ENCODE measurements around the gene GATA2.

Gene GATA2

DNA sequence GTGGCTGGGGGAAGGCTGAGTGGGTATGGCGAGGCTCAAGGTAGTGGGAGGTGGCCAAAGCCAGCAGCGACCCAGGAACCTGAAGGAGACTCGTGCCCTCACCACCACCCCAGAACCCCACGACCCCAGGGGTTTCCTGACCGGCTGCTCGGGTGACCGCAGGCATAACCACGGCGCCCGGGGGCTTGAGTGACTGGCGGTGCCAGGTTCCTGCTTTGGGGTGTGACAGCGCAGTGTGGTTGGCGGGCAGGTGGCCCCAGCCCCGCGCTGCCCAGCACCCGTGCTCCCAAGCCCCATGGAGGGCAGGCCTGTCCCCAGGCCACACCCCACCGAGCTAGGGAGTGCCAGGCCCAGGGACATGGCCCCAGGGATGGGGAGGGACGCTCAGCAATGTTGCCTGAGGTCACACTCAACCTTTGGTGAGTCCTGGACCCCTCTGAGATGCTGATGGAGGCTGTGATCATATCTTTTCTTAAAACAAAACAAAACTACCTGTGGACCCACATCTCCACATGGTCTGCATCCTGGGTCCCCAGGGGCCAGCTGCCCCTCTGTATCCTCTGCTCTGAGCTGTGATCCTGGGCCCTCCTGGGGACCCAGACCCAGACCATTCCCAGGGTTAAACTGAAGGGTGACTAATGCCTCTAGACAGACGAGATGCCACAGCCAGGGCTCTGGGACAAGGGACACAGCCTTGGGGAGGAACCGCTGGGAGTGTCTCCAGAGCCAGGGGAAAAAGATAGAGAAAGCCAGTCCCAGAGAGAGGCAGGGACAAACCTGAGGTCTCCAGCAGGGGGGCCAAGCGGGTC lies 39.3 kb downstream of the GATA2 start:
- Histone ChIP-seq H3K27me3 (replicated peaks; ENCODE audit: control insufficient read depth, insufficient read depth, low read length) (peaks cover 1% of the 10 kb centered on the region; the same call in 1 of the 2 replicates), H3K36me3 (ENCODE audit: control insufficient read depth, insufficient read depth, low read length) (no peaks in the 10 kb centered on the region), H3K4me3 (replicated peaks; ENCODE audit: low read depth, low read length) (no peak overlapping the region)
- TF ChIP-seq, protein P1, sequence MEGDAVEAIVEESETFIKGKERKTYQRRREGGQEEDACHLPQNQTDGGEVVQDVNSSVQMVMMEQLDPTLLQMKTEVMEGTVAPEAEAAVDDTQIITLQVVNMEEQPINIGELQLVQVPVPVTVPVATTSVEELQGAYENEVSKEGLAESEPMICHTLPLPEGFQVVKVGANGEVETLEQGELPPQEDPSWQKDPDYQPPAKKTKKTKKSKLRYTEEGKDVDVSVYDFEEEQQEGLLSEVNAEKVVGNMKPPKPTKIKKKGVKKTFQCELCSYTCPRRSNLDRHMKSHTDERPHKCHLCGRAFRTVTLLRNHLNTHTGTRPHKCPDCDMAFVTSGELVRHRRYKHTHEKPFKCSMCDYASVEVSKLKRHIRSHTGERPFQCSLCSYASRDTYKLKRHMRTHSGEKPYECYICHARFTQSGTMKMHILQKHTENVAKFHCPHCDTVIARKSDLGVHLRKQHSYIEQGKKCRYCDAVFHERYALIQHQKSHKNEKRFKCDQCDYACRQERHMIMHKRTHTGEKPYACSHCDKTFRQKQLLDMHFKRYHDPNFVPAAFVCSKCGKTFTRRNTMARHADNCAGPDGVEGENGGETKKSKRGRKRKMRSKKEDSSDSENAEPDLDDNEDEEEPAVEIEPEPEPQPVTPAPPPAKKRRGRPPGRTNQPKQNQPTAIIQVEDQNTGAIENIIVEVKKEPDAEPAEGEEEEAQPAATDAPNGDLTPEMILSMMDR (IDR thresholded peaks at IDR 0.05; ENCODE audit: insufficient read depth, low read length, poor library complexity, severe bottlenecking), result no peak
- no peak for DNase-seq (ENCODE audit: extremely low read depth, insufficient read length)

GRCh38 chr3:128452678-128453275 lies 40.2 kb downstream of the GATA2 start:
- peaks cover 1% of the 10 kb centered on the region; the same call in 1 of the 2 replicates for H3K27me3 ChIP-seq (replicated peaks; ENCODE audit: control insufficient read depth, insufficient read depth, low read length)
- no peak for DNase-seq (ENCODE audit: extremely low read depth, insufficient read length)
- TF ChIP-seq, protein P1 (IDR thresholded peaks at IDR 0.05; ENCODE audit: insufficient read depth, low read length, poor library complexity, severe bottlenecking), result no peak

DNA sequence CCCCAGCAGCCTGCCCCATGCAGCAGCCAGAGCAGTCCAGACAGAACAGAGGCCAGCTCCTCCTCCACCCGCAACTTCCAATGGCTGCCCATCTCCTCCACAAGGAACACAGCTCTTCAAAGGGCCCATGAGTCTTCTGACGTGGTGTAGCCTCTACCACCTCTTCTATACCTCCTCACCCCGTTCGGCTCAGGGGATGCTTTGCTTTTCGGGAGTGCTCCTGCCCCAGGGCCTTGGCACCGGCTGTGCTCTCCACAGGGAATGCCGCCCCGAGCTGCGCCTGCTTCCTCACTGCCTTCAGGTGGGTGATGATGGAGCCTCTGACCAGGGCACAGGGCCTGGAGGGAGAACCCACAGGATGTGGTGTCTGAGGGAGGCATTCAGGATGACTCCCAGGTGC lies 40.9 kb downstream of the GATA2 start:
- DNase-seq (ENCODE audit: extremely low read depth, insufficient read length), result no peak

More at GRCh38 chr3:128452678-128453275, 40.2 kb downstream of the GATA2 start:
- no peaks in the 10 kb centered on the region for H3K36me3 ChIP-seq (ENCODE audit: control insufficient read depth, insufficient read depth, low read length)
- H3K4me3 ChIP-seq (replicated peaks; ENCODE audit: low read depth, low read length), result no peak overlapping the region

DNA sequence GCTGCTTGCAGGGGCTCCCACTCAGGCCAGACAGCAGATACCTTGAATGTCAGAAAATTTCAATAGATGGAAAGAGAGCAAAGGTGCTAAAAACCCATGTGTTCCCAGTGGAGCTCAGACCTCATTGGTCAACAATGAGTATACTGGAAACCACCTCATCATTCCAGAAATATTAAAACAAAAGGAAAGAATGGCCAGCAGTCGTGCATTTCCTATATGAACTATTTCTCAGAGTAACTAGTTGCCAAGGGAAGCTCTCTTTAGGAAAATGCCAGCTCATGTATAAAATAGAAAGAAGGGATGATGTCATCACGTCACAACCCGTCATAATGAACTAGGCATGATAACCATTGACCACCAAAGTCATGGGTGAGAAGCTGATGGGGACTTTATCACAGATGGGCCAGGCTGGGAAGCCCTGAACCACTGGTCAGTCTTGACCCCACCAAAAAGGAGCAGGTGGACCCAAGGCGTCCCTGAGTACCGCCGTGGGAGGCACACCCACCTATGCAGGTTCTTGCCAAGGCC lies 43.8 kb downstream of the GATA2 start:
- TF ChIP-seq, protein P1 (IDR thresholded peaks at IDR 0.05; ENCODE audit: insufficient read depth, low read length, poor library complexity, severe bottlenecking), result no peak
- Histone ChIP-seq H3K4me3 (replicated peaks; ENCODE audit: low read depth, low read length) (no peak overlapping the region), H3K27me3 (replicated peaks; ENCODE audit: control insufficient read depth, insufficient read depth, low read length) (no peaks in the 10 kb centered on the region; the same call in 1 of the 2 replicates), H3K36me3 (ENCODE audit: control insufficient read depth, insufficient read depth, low read length) (no peaks in the 10 kb centered on the region)
- no peak for DNase-seq (ENCODE audit: extremely low read depth, insufficient read length)

More for the DNA sequence above, 40.9 kb downstream of the GATA2 start:
- H3K4me3 ChIP-seq (replicated peaks; ENCODE audit: low read depth, low read length), result no peak overlapping the region
- H3K36me3 ChIP-seq (ENCODE audit: control insufficient read depth, insufficient read depth, low read length), result no peaks in the 10 kb centered on the region
- peaks cover 1% of the 10 kb centered on the region; the same call in 1 of the 2 replicates for H3K27me3 ChIP-seq (replicated peaks; ENCODE audit: control insufficient read depth, insufficient read depth, low read length)
- TF ChIP-seq, protein P1 (IDR thresholded peaks at IDR 0.05; ENCODE audit: insufficient read depth, low read length, poor library complexity, severe bottlenecking), result no peak

DNA sequence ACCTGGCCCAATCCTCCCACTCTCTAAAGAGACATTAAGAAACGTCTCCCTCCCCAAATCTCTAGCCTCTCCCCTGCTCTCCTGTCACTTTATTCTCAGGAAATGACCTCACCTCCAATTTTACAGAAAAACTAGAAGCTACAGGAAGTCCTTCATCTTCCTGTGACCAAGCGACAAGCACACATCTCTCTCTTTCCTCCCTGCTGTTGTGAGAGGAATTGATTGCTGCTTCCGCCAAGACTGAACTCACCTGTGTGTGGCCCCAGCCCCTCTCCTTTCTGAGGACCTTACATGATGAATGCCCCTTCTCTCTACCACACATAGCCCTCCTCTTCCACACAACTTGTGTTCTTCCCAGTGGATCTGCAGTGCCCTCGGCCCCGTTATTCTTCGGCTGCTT lies 44.5 kb downstream of the GATA2 start:
- TF ChIP-seq, protein P1 (IDR thresholded peaks at IDR 0.05; ENCODE audit: insufficient read depth, low read length, poor library complexity, severe bottlenecking), result no peak
- Histone ChIP-seq H3K4me3 (replicated peaks; ENCODE audit: low read depth, low read length) (no peak overlapping the region), H3K27me3 (replicated peaks; ENCODE audit: control insufficient read depth, insufficient read depth, low read length) (no peaks in the 10 kb centered on the region; the same call in 1 of the 2 replicates), H3K36me3 (ENCODE audit: control insufficient read depth, insufficient read depth, low read length) (no peaks in the 10 kb centered on the region)
- no peak for DNase-seq (ENCODE audit: extremely low read depth, insufficient read length)

Measured in GM06990 (cell line).